GM12878 (cell line): ENCODE data around the gene RIT2. TPM values are rescaled to one million over a fixed set of nuclear protein-coding genes. Genes with fewer than 3 reads are reported as not detected.

Experiments
- ATAC-seq: fragments of 200-7000 bp; cut with Tn5 transposase; 3 replicates; pipeline ENCODE4 v1.9.1; 2020; ENCODE audit warnings: mild to moderate bottlenecking, moderate library complexity
- BruUV-seq: library from RNA; stranded (reverse); fragments of 400-500 nt; replicated peaks from 2 replicates; lab custom pipeline; 2021; lab: Mats Ljungman, UMichigan
- CTCF ChIA-PET: fragments of 300-600 bp; sonication (Branson Sonifier 250); formaldehyde crosslinking; extraction: SDS; loops from one replicate; lab custom pipeline; 2021; ENCODE audit warnings: inconsistent platforms; lab: Yijun Ruan, JAX
- POLR2A ChIA-PET: fragments of 350-600 bp; formaldehyde crosslinking; extraction: SDS; loops from one replicate; lab custom pipeline; 2021; ENCODE audit warnings: inconsistent platforms; lab: Charles Lee
- RAD21 ChIA-PET: fragments of 300-600 bp; sonication (Branson Sonifier 250); formaldehyde crosslinking; loops from one replicate; lab custom pipeline; 2023; ENCODE audit warnings: antibody characterized with exemption; ENCODE audit not compliant: unreplicated experiment; lab: Charles Lee
- SMC1A ChIA-PET: fragments of 300-600 bp; sonication (Branson Sonifier 250); formaldehyde crosslinking; loops from one replicate; lab custom pipeline; 2023; ENCODE audit not compliant: unreplicated experiment, uncharacterized antibody; lab: Charles Lee
- DNase-seq: peaks from one replicate; pipeline ENCODE4 v3.0.0-alpha.2; 2011; ENCODE audit warnings: low read depth, low spot score
- FAIRE-seq: peaks from 3 replicates; lab custom pipeline; 2011; peaks lifted over from hg19 to GRCh38; lab: Jason Lieb, UNC
- H2AFZ ChIP-seq: 2 replicates; pipeline ENCODE4 v1.6.0; 2011; ENCODE audit warnings: low read depth, low read length, control low read depth; ENCODE audit not compliant: control insufficient read depth
- H3K27ac ChIP-seq: 2 replicates; pipeline ENCODE4 v1.5.1; 2011; ENCODE audit warnings: control low read depth; ENCODE audit not compliant: control insufficient read depth, insufficient read depth
- H3K27me3 ChIP-seq, 2 experiments: replicated peaks in 1 of 2; 2 replicates each; pipeline versions ENCODE4 v1.6.0 to v1.6.1; 2011; ENCODE audit warnings: low read length in 1 of 2; ENCODE audit not compliant: control insufficient read depth in 2 of 2, insufficient read depth in 2 of 2
- H3K36me3 ChIP-seq, 2 experiments: 2 replicates each; pipeline ENCODE4 v1.5.1; 2011; ENCODE audit warnings: low read length in 1 of 2; ENCODE audit not compliant: control insufficient read depth in 2 of 2, insufficient read depth in 2 of 2
- H3K4me1 ChIP-seq: 2 replicates; pipeline ENCODE4 v1.6.1; 2011; ENCODE audit warnings: mild to moderate bottlenecking, low read length, moderate library complexity, mixed read lengths; ENCODE audit not compliant: control insufficient read depth, insufficient read depth
- H3K4me2 ChIP-seq: 2 replicates; pipeline ENCODE4 v1.6.0; 2011; ENCODE audit warnings: control low read depth; ENCODE audit not compliant: control insufficient read depth, insufficient read depth
- H3K4me3 ChIP-seq: fragments of 200-600 bp; sonication (generic); 2 replicates; pipeline ENCODE4 v1.5.1; 2016
- H3K79me2 ChIP-seq: 2 replicates; pipeline ENCODE4 v1.6.0; 2011; ENCODE audit warnings: low read length; ENCODE audit not compliant: control insufficient read depth, insufficient read depth
- H3K9ac ChIP-seq: 2 replicates; pipeline ENCODE4 v1.8.0; 2011; ENCODE audit warnings: low read length, control low read depth, mixed read lengths; ENCODE audit not compliant: control insufficient read depth, insufficient read depth
- H3K9me3 ChIP-seq: replicated peaks from 3 replicates; pipeline ENCODE4 v1.5.1; 2011; ENCODE audit warnings: mild to moderate bottlenecking, low read length; ENCODE audit not compliant: control insufficient read depth, insufficient read depth
- H4K20me1 ChIP-seq: 2 replicates; pipeline ENCODE4 v1.6.0; 2011; ENCODE audit not compliant: control insufficient read depth, insufficient read depth
- CHD2 ChIP-seq: IDR thresholded peaks from 2 replicates; pipeline ENCODE4 v1.6.1; 2011; ENCODE audit warnings: low read depth, low read length, improper control_type of control experiment, borderline replicate concordance
- NRF1 ChIP-seq: conservative IDR thresholded peaks from 2 replicates; pipeline ENCODE4 v1.6.1; 2011; ENCODE audit warnings: mild to moderate bottlenecking, low read depth, low read length, improper control_type of control experiment
- POLR2A ChIP-seq: IDR thresholded peaks from 2 replicates; pipeline ENCODE4 v1.6.1; 2011; ENCODE audit warnings: low read depth, mild to moderate bottlenecking, low read length
- TARDBP ChIP-seq: IDR thresholded peaks from 2 replicates; pipeline ENCODE4 v1.6.1; 2016; ENCODE audit warnings: borderline replicate concordance
- WGBS: methylation state at CpG from one replicate; pipeline ENCODE4 v1.1.6; 2016; ENCODE audit warnings: low lambda C conversion rate; ENCODE audit not compliant: insufficient replicate concordance, insufficient coverage; ENCODE audit errors: missing lambda C conversion rate; 5-methylcytosine and 5-hydroxymethylcytosine counted together
- in situ Hi-C: fragments of 300-500 bp; cut with MboI; formaldehyde crosslinking; loops from 9 replicates; pipeline ENCODE4 v1.14.3; 2018; ENCODE audit warnings: mixed read lengths
- intact Hi-C: fragments of 100-400 bp; cut with micrococcal nuclease; formaldehyde crosslinking; loops from one replicate; pipeline ENCODE4 v1.14.2; 2022; ENCODE audit not compliant: unreplicated experiment
- polyA plus RNA-seq, 11 experiments: library from polyadenylated mRNA; depleted of rRNA in 4 of 11; unstranded in 6 of 11; stranded (reverse) in 5 of 11; fragments of >200 nt; fragmentation: Nextera tagmentation in 4 of 11; fragmentation: Illumina TruSeq in 1 of 11; extraction: Ambion mirVana in 4 of 11; extraction: Trizol in 1 of 11; gene quantifications; 1 replicate in 1 of 11; 2 replicates in 10 of 11; pipeline versions ENCODE4 v1.2.1 to v1.2.3, GENCODE V29; 2011 to 2016; ENCODE audit warnings: inconsistent platforms in 2 of 11, missing spikeins in 2 of 11, low read depth in 1 of 11
- total RNA-seq, 4 experiments: library from RNA; depleted of rRNA in 3 of 4; stranded (reverse); fragments of >200 nt in 3 of 4; fragmentation: Illumina TruSeq in 1 of 4; extraction: Trizol in 1 of 4; gene quantifications; 2 replicates each; pipeline versions ENCODE4 v1.2.1 to v1.2.3, GENCODE V29; 2013 to 2021

RIT2 gene
- total and polyA plus RNA-seq, 10 of the 15 experiments (the other 5 are each of a cell fraction or from before 2014, with no cell fraction given) = not detected

GRCh38 chr18:43067570-43067969, 47.9 kb downstream of the RIT2 start:
- Histone ChIP-seq H2AFZ (no peak overlapping the region), H3K36me3 (no peaks in the 10 kb centered on the region), H4K20me1 (no peaks in the 10 kb centered on the region), H3K27me3 (no peaks in the 10 kb centered on the region; a peak in 1 of 4 replicates), H3K9ac (no peak overlapping the region), H3K79me2 (no peaks in the 10 kb centered on the region), H3K27ac (no peak overlapping the region), H3K9me3 (no peaks in the 10 kb centered on the region), H3K4me2 (no peak overlapping the region), H3K4me3 (no peak overlapping the region), H3K4me1 (no peaks in the 10 kb centered on the region)
- BruUV-seq = no TSS peak
- RAD21 ChIA-PET = no interaction called here
- FAIRE-seq = no peak
- CTCF ChIA-PET = no interaction called here
- POLR2A ChIA-PET = no interaction called here
- no peak for ATAC-seq
- SMC1A ChIA-PET = interaction anchor here (0.8 kb wide), 1 partner anchor 19 kb away, joined by 4 read pairs; no protein-coding TSS in a partner anchor
- TF ChIP-seq TARDBP = no peak
- intact Hi-C loops = no loop called here
- DNase-seq = no peak
- 32% methylated on average over 1 of the region's 1 CpG for WGBS
- in situ Hi-C loops = no loop called here

GRCh38 chr18:43061816-43062215, 53.7 kb downstream of the RIT2 start:
- no peak for DNase-seq
- Histone ChIP-seq H3K79me2 (no peaks in the 10 kb centered on the region), H3K4me2 (no peak overlapping the region), H3K4me3 (no peak overlapping the region), H3K9ac (no peak overlapping the region), H3K27me3 (no peaks in the 10 kb centered on the region; a peak in 1 of 4 replicates), H2AFZ (no peak overlapping the region), H3K4me1 (no peaks in the 10 kb centered on the region), H4K20me1 (no peaks in the 10 kb centered on the region), H3K36me3 (no peaks in the 10 kb centered on the region), H3K27ac (no peak overlapping the region), H3K9me3 (no peaks in the 10 kb centered on the region)
- FAIRE-seq = no peak
- ChIA-PET RAD21 (no interaction called here), SMC1A (no interaction called here), CTCF (no interaction called here), POLR2A (no interaction called here)
- WGBS = 7% methylated on average over 6 of the region's 6 CpGs
- no peak for TF ChIP-seq CHD2
- TF ChIP-seq POLR2A = no peak
- TF ChIP-seq NRF1 = no peak
- in situ Hi-C loops (no loop called here), intact Hi-C loops (no loop called here)
- no peak for ATAC-seq
- BruUV-seq = no TSS peak
